Activated CD8-positive, alpha-beta T cell treated with anti-CD3 and anti-CD28 coated beads for 36 hours (primary cell): Measurements from ENCODE around the gene HIPK3. TPM values are rescaled to one million over a fixed set of nuclear protein-coding genes. Genes with fewer than 3 reads are reported as not detected.
"Not testable (repeated sequence)": the region's sequence is repeated elsewhere in the genome, so short reads cannot be mapped to it uniquely, and the experiment has no call there.

Experiments
- ATAC-seq: fragments of 200-7000 bp; cut with Tn5 transposase; one replicate; pipeline ENCODE4 v1.10.0; 2021; ENCODE audit warnings: mild to moderate bottlenecking, moderate library complexity
- CTCF ChIA-PET: fragments of 350-600 bp; sonication (Branson Sonifier 250); formaldehyde crosslinking; loops from one replicate; lab custom pipeline; 2021; ENCODE audit warnings: antibody characterized with exemption; lab: Charles Lee
- POLR2A ChIA-PET: fragments of 350-600 bp; sonication (Branson Sonifier 250); formaldehyde crosslinking; loops from one replicate; lab custom pipeline; 2021; ENCODE audit warnings: antibody characterized with exemption; lab: Charles Lee
- DNase-seq: peaks from one replicate; pipeline ENCODE4 v3.0.0-alpha.2; 2020
- H3K27ac Mint-ChIP-seq: one replicate; pipeline ENCODE4 v1.8.0; 2021; ENCODE audit warnings: mild to moderate bottlenecking, mixed read lengths
- H3K27me3 Mint-ChIP-seq: one replicate; pipeline ENCODE4 v1.8.0; 2021; ENCODE audit warnings: mixed read lengths
- H3K36me3 Mint-ChIP-seq: one replicate; pipeline ENCODE4 v1.8.0; 2021; ENCODE audit warnings: low read depth, mixed read lengths
- H3K4me1 Mint-ChIP-seq: one replicate; pipeline ENCODE4 v1.8.0; 2021; ENCODE audit warnings: low read depth, mixed read lengths
- H3K4me3 Mint-ChIP-seq: one replicate; pipeline ENCODE4 v1.8.0; 2021; ENCODE audit warnings: mild to moderate bottlenecking, moderate library complexity, mixed read lengths
- H3K9me3 Mint-ChIP-seq: one replicate; pipeline ENCODE4 v1.8.0; 2021; ENCODE audit warnings: mixed read lengths
- intact Hi-C: fragments of 100-400 bp; cut with micrococcal nuclease; formaldehyde crosslinking; loops from one replicate; pipeline ENCODE4 v1.10.0; 2022
- total RNA-seq, 2 experiments: library from RNA; stranded (reverse); gene quantifications; one replicate each; pipeline ENCODE4 v1.2.3, GENCODE V29; 2021
- TF ChIP-seq, protein P1 (sequence below): fragments of 200-600 bp; IDR thresholded peaks from one replicate; pipeline ENCODE4 v1.8.0; 2022; ENCODE audit warnings: antibody characterized with exemption, mild to moderate bottlenecking

The HIPK3 gene
- total RNA-seq, 2 experiments from 2014 or later = 27.3 to 28.2 TPM

GRCh38 chr11:33227578-33228261 lies 29.5 kb upstream of the HIPK3 start:
- POLR2A ChIA-PET = interaction anchor here (0.8 kb wide), 1 partner anchor 1422 kb away, joined by 4 read pairs; no protein-coding TSS in a partner anchor
- DNase-seq (no peak), ATAC-seq (no peak)
- no peaks in the 10 kb centered on the region for H3K27me3 Mint-ChIP-seq
- no peak overlapping the region for H3K27ac Mint-ChIP-seq
- H3K36me3 Mint-ChIP-seq = no peaks in the 10 kb centered on the region
- H3K9me3 Mint-ChIP-seq = no peaks in the 10 kb centered on the region
- H3K4me1 Mint-ChIP-seq = no peaks in the 10 kb centered on the region
- H3K4me3 Mint-ChIP-seq = no peak overlapping the region
- TF ChIP-seq, protein P1, sequence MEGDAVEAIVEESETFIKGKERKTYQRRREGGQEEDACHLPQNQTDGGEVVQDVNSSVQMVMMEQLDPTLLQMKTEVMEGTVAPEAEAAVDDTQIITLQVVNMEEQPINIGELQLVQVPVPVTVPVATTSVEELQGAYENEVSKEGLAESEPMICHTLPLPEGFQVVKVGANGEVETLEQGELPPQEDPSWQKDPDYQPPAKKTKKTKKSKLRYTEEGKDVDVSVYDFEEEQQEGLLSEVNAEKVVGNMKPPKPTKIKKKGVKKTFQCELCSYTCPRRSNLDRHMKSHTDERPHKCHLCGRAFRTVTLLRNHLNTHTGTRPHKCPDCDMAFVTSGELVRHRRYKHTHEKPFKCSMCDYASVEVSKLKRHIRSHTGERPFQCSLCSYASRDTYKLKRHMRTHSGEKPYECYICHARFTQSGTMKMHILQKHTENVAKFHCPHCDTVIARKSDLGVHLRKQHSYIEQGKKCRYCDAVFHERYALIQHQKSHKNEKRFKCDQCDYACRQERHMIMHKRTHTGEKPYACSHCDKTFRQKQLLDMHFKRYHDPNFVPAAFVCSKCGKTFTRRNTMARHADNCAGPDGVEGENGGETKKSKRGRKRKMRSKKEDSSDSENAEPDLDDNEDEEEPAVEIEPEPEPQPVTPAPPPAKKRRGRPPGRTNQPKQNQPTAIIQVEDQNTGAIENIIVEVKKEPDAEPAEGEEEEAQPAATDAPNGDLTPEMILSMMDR = no peak
- CTCF ChIA-PET = no interaction called here
- intact Hi-C loops = no loop called here

- TF ChIP-seq, protein P1 = no peak
- Mint-ChIP-seq H3K27ac (no peak overlapping the region), H3K9me3 (no peaks in the 10 kb centered on the region), H3K4me3 (no peak overlapping the region), H3K36me3 (no peaks in the 10 kb centered on the region), H3K4me1 (no peaks in the 10 kb centered on the region), H3K27me3 (no peaks in the 10 kb centered on the region)
- ChIA-PET POLR2A (interaction anchor here (0.6 kb wide), 1 partner anchor 30 kb away, joined by 3 read pairs; no protein-coding TSS in a partner anchor), CTCF (no interaction called here)
- ATAC-seq (no peak), DNase-seq (no peak)
- intact Hi-C loops = no loop called here
Measured at GRCh38 chr11:33234397-33235190, 22.6 kb upstream of the HIPK3 start.

DNA sequence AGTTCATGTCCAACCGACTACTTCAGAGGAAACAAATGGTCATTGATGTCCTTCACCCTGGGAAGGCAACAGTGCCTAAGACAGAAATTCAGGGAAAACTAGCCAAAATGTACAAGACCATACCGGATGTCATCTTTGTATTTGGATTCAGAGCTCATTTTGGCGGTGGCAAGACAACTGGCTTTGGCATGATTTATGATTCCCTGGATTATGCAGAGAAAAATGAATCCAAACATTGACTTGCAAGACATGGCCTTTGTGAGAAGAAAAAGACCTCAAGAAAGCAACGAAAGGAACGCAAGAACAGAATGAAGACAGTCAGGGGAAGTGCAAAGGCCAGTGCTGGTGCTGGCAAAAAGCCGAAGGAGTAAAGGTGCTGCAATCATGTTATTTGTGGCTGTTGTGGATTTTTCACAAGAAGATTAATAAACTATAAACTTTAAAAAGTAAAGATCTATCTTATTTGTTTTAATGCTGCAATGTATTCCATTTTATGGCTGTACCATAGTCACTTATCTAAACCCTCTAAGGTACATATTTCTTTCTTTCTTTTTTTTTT lies 20.1 kb upstream of the HIPK3 start:
- no peak overlapping the region for H3K27ac Mint-ChIP-seq
- TF ChIP-seq, protein P1 = no peak
- no peaks in the 10 kb centered on the region for H3K4me1 Mint-ChIP-seq
- no peaks in the 10 kb centered on the region for H3K36me3 Mint-ChIP-seq
- no peak overlapping the region for H3K4me3 Mint-ChIP-seq
- ChIA-PET POLR2A (no interaction called here), CTCF (no interaction called here)
- no peaks in the 10 kb centered on the region for H3K27me3 Mint-ChIP-seq
- ATAC-seq (no peak), DNase-seq (no peak)
- H3K9me3 Mint-ChIP-seq = no peaks in the 10 kb centered on the region
- intact Hi-C loops = no loop called here

GRCh38 chr11:33242575-33242974 lies 14.6 kb upstream of the HIPK3 start:
- no peak for DNase-seq
- ChIA-PET POLR2A (no interaction called here), CTCF (no interaction called here)
- no peak for ATAC-seq
- intact Hi-C loops = no loop called here
- no peaks in the 10 kb centered on the region for H3K4me1 Mint-ChIP-seq
- peaks cover 3% of the 10 kb centered on the region for H3K9me3 Mint-ChIP-seq
- no peak overlapping the region for H3K27ac Mint-ChIP-seq
- no peak overlapping the region for H3K4me3 Mint-ChIP-seq
- H3K27me3 Mint-ChIP-seq = peaks cover under 1% of the 10 kb centered on the region
- no peaks in the 10 kb centered on the region for H3K36me3 Mint-ChIP-seq
- TF ChIP-seq, protein P1 = no peak

DNA sequence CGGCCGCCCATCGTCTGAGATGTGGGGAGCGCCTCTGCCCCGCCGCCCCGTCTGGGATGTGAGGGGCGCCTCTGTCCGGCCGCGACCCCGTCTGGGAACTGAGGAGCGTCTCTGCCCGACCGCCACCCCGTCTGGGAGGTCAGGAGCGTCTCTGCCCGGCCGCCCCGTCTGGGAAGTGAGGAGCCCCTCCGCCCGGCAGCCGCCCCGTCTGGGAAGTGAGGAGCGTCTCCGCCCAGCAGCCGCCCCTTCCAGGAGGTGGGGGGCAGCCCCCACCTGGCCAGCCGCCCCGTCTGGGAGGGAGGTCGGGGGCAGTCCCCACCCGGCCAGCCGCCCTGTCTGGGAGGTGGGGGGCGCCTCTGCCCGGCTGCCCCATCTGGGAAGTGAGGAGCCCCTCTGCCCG lies 13.5 kb upstream of the HIPK3 start:
- H3K36me3 Mint-ChIP-seq = not testable (repeated sequence)

More for the DNA sequence above, 13.5 kb upstream of the HIPK3 start:
- POLR2A ChIA-PET, H3K9me3 Mint-ChIP-seq, DNase-seq, CTCF ChIA-PET, H3K27me3 Mint-ChIP-seq, H3K4me1 Mint-ChIP-seq, ATAC-seq, intact Hi-C loops, H3K4me3 Mint-ChIP-seq, H3K27ac Mint-ChIP-seq: not testable (repeated sequence)
